Measurements from ENCODE around the gene PTCRA.

The PTCRA gene

DNA sequence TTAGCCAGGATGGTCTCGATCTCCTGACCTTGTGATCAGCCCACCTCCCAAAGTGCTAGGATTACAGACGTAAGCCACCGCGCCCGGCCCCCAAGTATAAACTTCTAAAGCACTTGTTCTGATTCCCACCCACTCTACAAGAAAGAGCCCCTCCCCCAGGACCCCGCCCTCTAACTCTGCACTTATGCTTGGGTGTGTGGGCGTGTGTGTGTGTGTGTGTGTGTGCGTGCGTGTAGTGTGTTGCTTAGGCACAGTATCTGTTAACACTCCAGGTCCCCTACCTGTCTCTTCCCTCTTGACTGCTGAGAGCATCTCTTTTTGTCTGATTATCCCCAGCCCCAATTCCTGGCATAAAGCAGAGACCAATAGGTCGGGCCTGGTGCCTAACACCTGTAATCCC is 6.0 kb upstream of the PTCRA start:
- TF ChIP-seq, protein P1, sequence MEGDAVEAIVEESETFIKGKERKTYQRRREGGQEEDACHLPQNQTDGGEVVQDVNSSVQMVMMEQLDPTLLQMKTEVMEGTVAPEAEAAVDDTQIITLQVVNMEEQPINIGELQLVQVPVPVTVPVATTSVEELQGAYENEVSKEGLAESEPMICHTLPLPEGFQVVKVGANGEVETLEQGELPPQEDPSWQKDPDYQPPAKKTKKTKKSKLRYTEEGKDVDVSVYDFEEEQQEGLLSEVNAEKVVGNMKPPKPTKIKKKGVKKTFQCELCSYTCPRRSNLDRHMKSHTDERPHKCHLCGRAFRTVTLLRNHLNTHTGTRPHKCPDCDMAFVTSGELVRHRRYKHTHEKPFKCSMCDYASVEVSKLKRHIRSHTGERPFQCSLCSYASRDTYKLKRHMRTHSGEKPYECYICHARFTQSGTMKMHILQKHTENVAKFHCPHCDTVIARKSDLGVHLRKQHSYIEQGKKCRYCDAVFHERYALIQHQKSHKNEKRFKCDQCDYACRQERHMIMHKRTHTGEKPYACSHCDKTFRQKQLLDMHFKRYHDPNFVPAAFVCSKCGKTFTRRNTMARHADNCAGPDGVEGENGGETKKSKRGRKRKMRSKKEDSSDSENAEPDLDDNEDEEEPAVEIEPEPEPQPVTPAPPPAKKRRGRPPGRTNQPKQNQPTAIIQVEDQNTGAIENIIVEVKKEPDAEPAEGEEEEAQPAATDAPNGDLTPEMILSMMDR (IDR thresholded peaks at IDR 0.05), result no peak
- H3K4me2 ChIP-seq (ENCODE audit: low read length), result no peak overlapping the region
- no peaks in the 10 kb centered on the region for H3K79me2 ChIP-seq
- no peak overlapping the region for H3K4me3 ChIP-seq (ENCODE audit: low read depth, low read length)
- no peak overlapping the region for H2AFZ ChIP-seq
- no peak overlapping the region for H3K9ac ChIP-seq
- no peaks in the 10 kb centered on the region for H3K36me3 ChIP-seq (ENCODE audit: control insufficient read depth, insufficient read depth, low read length)
- H3K27me3 ChIP-seq (ENCODE audit: control insufficient read depth, insufficient read depth, low read length), result no peaks in the 10 kb centered on the region
- H3K9me3 ChIP-seq (ENCODE audit: control insufficient read depth, low read length), result no peaks in the 10 kb centered on the region
- no peaks in the 10 kb centered on the region for H3K4me1 ChIP-seq
- no peak overlapping the region for H3K27ac ChIP-seq

DNA sequence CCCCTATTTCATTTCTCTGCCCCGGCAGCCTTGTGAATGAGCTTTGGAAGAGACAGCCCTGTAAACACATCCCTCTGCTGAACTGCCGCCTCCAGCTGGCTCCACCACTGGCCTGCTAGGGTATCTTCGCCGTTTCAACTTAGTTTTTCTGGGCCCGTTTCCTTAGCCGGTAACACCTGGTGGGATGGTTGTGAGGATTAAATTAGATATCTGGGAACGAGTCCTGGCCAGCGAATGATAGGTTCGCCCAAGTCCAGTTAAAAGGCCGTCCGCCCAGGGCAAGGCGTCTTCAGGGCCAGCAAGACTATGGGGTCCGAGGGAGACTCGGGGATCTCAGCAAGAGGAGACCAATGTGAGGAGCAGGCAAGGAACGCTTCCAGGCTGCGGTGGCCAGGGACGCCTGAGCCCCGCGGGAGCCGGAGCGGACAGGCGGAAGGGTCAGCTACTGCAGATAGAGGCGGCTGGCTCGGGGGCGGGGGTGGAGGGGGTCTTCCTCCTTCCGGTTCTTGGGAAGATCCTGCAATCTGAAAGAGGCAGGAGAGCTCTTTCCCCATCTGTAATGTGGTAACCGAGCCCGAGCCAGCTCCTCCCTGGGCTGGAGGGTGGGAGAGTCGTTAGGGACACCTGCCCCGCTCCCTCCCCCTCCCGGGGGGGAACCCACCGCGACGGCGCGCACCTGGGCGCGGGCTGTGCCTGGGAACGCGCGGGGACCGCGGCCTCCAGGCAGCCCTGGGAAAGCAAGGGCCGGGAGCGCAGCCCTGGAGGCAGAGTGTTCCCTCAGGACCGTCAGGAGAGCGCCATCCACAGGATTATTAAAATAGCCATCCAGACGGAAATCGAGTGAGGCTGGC is 4.5 kb upstream of the PTCRA start:
- no peak overlapping the region for H3K9ac ChIP-seq
- H2AFZ ChIP-seq, result peak overlapping the region; percentile 75
- no peaks in the 10 kb centered on the region for H3K4me1 ChIP-seq
- peak overlapping the region; percentile 44 for H3K4me2 ChIP-seq (ENCODE audit: low read length)
- no peaks in the 10 kb centered on the region for H3K79me2 ChIP-seq
- TF ChIP-seq, protein P1 (IDR thresholded peaks at IDR 0.05), result no peak
- H3K9me3 ChIP-seq (ENCODE audit: control insufficient read depth, low read length), result no peaks in the 10 kb centered on the region
- H3K4me3 ChIP-seq (ENCODE audit: low read depth, low read length), result no peak overlapping the region
- H3K27ac ChIP-seq, result no peak overlapping the region
- H3K36me3 ChIP-seq (ENCODE audit: control insufficient read depth, insufficient read depth, low read length), result no peaks in the 10 kb centered on the region
- H3K27me3 ChIP-seq (ENCODE audit: control insufficient read depth, insufficient read depth, low read length), result no peaks in the 10 kb centered on the region

DNA sequence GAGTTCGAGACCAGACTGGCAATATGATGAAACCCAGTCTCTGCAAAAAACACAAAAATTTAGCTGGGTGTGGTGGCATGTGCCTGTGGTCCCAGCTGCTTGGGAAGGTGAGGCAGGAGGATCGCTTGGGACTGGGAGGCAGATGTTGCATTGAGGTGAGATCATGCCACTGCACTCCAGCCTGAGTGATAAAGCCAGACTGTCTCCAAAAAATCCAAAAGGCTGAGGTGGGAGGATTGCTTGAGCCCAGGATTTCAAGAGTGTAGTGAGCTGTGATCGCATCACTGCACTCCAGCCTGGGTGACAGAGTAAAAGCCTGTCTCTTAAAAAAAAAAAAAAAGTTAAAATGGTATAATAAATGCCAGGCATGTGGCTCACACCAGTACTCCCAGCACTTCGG is 1.3 kb upstream of the PTCRA start:
- TF ChIP-seq, protein P1 (IDR thresholded peaks at IDR 0.05), result no peak
- H3K4me2 ChIP-seq (ENCODE audit: low read length), result no peak overlapping the region
- no peaks in the 10 kb centered on the region for H3K4me1 ChIP-seq
- H3K79me2 ChIP-seq, result no peaks in the 10 kb centered on the region
- no peak overlapping the region for H3K9ac ChIP-seq
- no peak overlapping the region for H3K4me3 ChIP-seq (ENCODE audit: low read depth, low read length)
- no peaks in the 10 kb centered on the region for H3K27me3 ChIP-seq (ENCODE audit: control insufficient read depth, insufficient read depth, low read length)
- no peaks in the 10 kb centered on the region for H3K36me3 ChIP-seq (ENCODE audit: control insufficient read depth, insufficient read depth, low read length)
- no peak overlapping the region for H3K27ac ChIP-seq
- H3K9me3 ChIP-seq (ENCODE audit: control insufficient read depth, low read length), result no peaks in the 10 kb centered on the region
- no peak overlapping the region for H2AFZ ChIP-seq

DNA sequence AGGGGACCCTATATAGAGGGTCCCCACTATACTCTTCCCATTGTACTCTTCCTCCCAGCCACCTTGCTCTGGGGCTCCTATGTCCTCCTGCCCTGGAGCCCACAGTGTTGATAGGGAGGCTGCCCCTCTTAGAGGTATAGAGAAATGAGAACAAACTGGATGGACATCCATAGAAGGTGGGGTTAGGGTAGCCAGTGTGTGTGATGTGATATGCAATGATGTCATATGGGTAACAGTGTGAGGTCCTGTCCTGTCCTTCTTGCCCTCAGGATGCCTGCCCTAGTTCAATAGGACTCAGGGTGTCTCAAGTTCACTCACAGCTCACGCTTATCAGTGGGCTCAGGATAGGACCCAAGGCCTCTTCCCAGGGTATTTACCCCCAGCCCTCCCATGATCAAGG is 435 bp downstream of the PTCRA start:
- H3K4me1 ChIP-seq, result no peaks in the 10 kb centered on the region

More for the DNA sequence above, 435 bp downstream of the PTCRA start:
- Histone ChIP-seq H3K4me2 (ENCODE audit: low read length) (no peak overlapping the region), H3K9ac (no peak overlapping the region), H3K27me3 (ENCODE audit: control insufficient read depth, insufficient read depth, low read length) (no peaks in the 10 kb centered on the region), H3K4me3 (ENCODE audit: low read depth, low read length) (no peak overlapping the region), H3K36me3 (ENCODE audit: control insufficient read depth, insufficient read depth, low read length) (no peaks in the 10 kb centered on the region), H2AFZ (no peak overlapping the region), H3K27ac (no peak overlapping the region), H3K79me2 (no peaks in the 10 kb centered on the region), H3K9me3 (ENCODE audit: control insufficient read depth, low read length) (no peaks in the 10 kb centered on the region)
- TF ChIP-seq, protein P1 (IDR thresholded peaks at IDR 0.05), result no peak

Measured in parathyroid adenoma (tissue), 2 donors.